HUES64 (cell line): Measurements from ENCODE around the gene FUNDC2.

ENCODE experiments used
- H3K27ac ChIP-seq: 2 replicates; pipeline ENCODE4 v1.7.0; 2013; ENCODE audit warnings: low read depth, low read length, inconsistent platforms
- H3K27me3 ChIP-seq: 2 replicates; pipeline ENCODE4 v1.6.1; 2013; ENCODE audit warnings: mild to moderate bottlenecking, low read length; ENCODE audit not compliant: insufficient read depth
- H3K36me3 ChIP-seq: 2 replicates; pipeline ENCODE4 v1.6.1; 2013; ENCODE audit warnings: mild to moderate bottlenecking, low read length; ENCODE audit not compliant: insufficient read depth
- H3K4me1 ChIP-seq: 2 replicates; pipeline ENCODE4 v1.6.1; 2013; ENCODE audit warnings: mild to moderate bottlenecking, low read length, moderate library complexity; ENCODE audit not compliant: insufficient read depth
- H3K4me3 ChIP-seq: 2 replicates; pipeline ENCODE4 v1.5.1; 2013; ENCODE audit warnings: mild to moderate bottlenecking, low read length, moderate library complexity
- H3K9ac ChIP-seq: 2 replicates; pipeline ENCODE4 v1.6.1; 2013; ENCODE audit warnings: mild to moderate bottlenecking, low read depth, low read length
- H3K9me3 ChIP-seq: 2 replicates; pipeline ENCODE4 v1.6.1; 2013; ENCODE audit warnings: low read depth, low read length; ENCODE audit not compliant: insufficient read depth
- WGBS: fragments of 150-250, 120-280 bp; methylation state at CpG from one replicate; pipeline ENCODE4 v1.1.7; 2013; ENCODE audit warnings: missing lambda C conversion rate; 5-methylcytosine and 5-hydroxymethylcytosine counted together

FUNDC2 gene

GRCh38 chrX:155070975-155071693, 44.5 kb downstream of the FUNDC2 start, which contains the start of the genes BRCC3, CMC4 and MTCP1:
BRCC3 (plus strand) TSS chrX:155071508; CDS start chrX:155071528, 20 bp downstream.
CMC4 (minus strand) TSS chrX:155071136; CDS start chrX:155064023, 7,113 bp downstream.
MTCP1 (minus strand) TSS chrX:155071136; CDS start chrX:155066010, 5,126 bp downstream.
- H3K9me3 ChIP-seq: no peaks in the 10 kb centered on the region
- peak within 1 kb of the TSS; percentile 100 for H3K4me3 ChIP-seq
- peaks cover 29% of the 10 kb centered on the region for H3K36me3 ChIP-seq
- peaks cover 4% of the 10 kb centered on the region; the same call in 1 of the 2 replicates for H3K4me1 ChIP-seq
- peak within 1 kb of the TSS; percentile 81 for H3K27ac ChIP-seq
- H3K9ac ChIP-seq: peak within 1 kb of the TSS; percentile 94
- no peaks in the 10 kb centered on the region for H3K27me3 ChIP-seq
- WGBS: under 1% methylated on average over 66 of the region's 81 CpGs

GRCh38 chrX:155071694-155072280, 45.1 kb downstream of the FUNDC2 start:
- Histone ChIP-seq H3K4me1 (peaks cover 4% of the 10 kb centered on the region; the same call in 1 of the 2 replicates), H3K4me3 (peak overlapping the region; percentile 100), H3K36me3 (peaks cover 35% of the 10 kb centered on the region), H3K9ac (peak overlapping the region; percentile 94), H3K27ac (peak overlapping the region; percentile 56), H3K27me3 (no peaks in the 10 kb centered on the region), H3K9me3 (no peaks in the 10 kb centered on the region)
- WGBS: 2% methylated on average over 24 of the region's 25 CpGs

GRCh38 chrX:155086202-155086840, 59.7 kb downstream of the FUNDC2 start:
- H3K4me1 ChIP-seq: no peaks in the 10 kb centered on the region
- peaks cover 55% of the 10 kb centered on the region for H3K36me3 ChIP-seq
- no peak overlapping the region for H3K27ac ChIP-seq
- H3K4me3 ChIP-seq: no peak overlapping the region
- no peak overlapping the region for H3K9ac ChIP-seq
- WGBS: 83% methylated on average over 24 of the region's 24 CpGs
- H3K27me3 ChIP-seq: no peaks in the 10 kb centered on the region
- H3K9me3 ChIP-seq: no peaks in the 10 kb centered on the region

- no peaks in the 10 kb centered on the region for H3K4me1 ChIP-seq
- H3K9me3 ChIP-seq: no peaks in the 10 kb centered on the region
- no peaks in the 10 kb centered on the region for H3K27me3 ChIP-seq
- peaks cover 59% of the 10 kb centered on the region for H3K36me3 ChIP-seq
- H3K9ac ChIP-seq: no peak overlapping the region
- 95% methylated on average over 26 of the region's 26 CpGs for WGBS
- no peak overlapping the region for H3K4me3 ChIP-seq
- no peak overlapping the region for H3K27ac ChIP-seq
Observed at GRCh38 chrX:155086961-155087735, 60.5 kb downstream of the FUNDC2 start.

- peaks cover 44% of the 10 kb centered on the region for H3K36me3 ChIP-seq
- no peaks in the 10 kb centered on the region for H3K9me3 ChIP-seq
- no peak overlapping the region for H3K27ac ChIP-seq
- 88% methylated on average over 3 of the region's 4 CpGs for WGBS
- no peaks in the 10 kb centered on the region for H3K4me1 ChIP-seq
- H3K9ac ChIP-seq: no peak overlapping the region
- no peaks in the 10 kb centered on the region for H3K27me3 ChIP-seq
- H3K4me3 ChIP-seq: no peak overlapping the region
Observed at GRCh38 chrX:155094468-155095061, 67.9 kb downstream of the FUNDC2 start.

GRCh38 chrX:155105919-155106318, 79.3 kb downstream of the FUNDC2 start:
- Histone ChIP-seq H3K9me3 (no peaks in the 10 kb centered on the region), H3K27me3 (no peaks in the 10 kb centered on the region), H3K9ac (no peak overlapping the region), H3K4me3 (no peak overlapping the region), H3K4me1 (no peaks in the 10 kb centered on the region), H3K27ac (no peak overlapping the region), H3K36me3 (peaks cover 13% of the 10 kb centered on the region)
- WGBS: 100% methylated on average over 1 of the region's 2 CpGs

- Histone ChIP-seq H3K36me3 (peaks cover 19% of the 10 kb centered on the region), H3K9me3 (no peaks in the 10 kb centered on the region), H3K27me3 (no peaks in the 10 kb centered on the region), H3K9ac (no peak overlapping the region), H3K4me1 (no peaks in the 10 kb centered on the region), H3K4me3 (no peak overlapping the region), H3K27ac (no peak overlapping the region)
Observed at GRCh38 chrX:155108427-155108826, 81.8 kb downstream of the FUNDC2 start.
